PC-3 (cell line): ENCODE results near the gene ZDHHC13.

Source experiments
- EZH2phosphoT487 ChIP-seq: fragments of 300-600 bp; sonication (generic); IDR thresholded peaks from 2 replicates; pipeline ENCODE4 v1.6.1; 2018; ENCODE audit warnings: mild to moderate bottlenecking, antibody characterized with exemption, low read length, borderline replicate concordance
- TF ChIP-seq, protein P1 (sequence below): fragments of 300-600 bp; sonication (generic); conservative IDR thresholded peaks from 2 replicates; pipeline ENCODE4 v1.5.1; 2017; ENCODE audit warnings: antibody characterized with exemption, low read depth, mild to moderate bottlenecking, low read length

DNA sequence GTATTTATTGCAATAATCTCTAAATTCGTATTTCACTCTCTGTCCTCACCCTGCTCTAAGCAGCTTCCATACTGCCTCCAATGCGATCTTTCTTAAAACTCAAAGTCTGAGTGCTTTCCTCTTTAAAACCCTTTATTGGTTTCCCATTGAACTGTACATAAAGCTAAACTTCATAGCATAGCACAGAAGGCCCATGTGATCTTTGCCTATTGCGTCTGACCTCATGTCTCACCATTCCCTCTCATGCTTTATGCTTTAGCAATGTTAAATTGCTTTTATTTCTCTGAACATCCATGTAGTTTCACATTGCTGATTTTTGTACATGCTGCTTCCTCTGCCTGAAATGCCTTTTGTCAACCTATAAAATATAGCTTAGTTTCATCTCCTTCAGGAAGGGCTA, 28.4 kb downstream of the ZDHHC13 start:
- TF ChIP-seq, protein P1, sequence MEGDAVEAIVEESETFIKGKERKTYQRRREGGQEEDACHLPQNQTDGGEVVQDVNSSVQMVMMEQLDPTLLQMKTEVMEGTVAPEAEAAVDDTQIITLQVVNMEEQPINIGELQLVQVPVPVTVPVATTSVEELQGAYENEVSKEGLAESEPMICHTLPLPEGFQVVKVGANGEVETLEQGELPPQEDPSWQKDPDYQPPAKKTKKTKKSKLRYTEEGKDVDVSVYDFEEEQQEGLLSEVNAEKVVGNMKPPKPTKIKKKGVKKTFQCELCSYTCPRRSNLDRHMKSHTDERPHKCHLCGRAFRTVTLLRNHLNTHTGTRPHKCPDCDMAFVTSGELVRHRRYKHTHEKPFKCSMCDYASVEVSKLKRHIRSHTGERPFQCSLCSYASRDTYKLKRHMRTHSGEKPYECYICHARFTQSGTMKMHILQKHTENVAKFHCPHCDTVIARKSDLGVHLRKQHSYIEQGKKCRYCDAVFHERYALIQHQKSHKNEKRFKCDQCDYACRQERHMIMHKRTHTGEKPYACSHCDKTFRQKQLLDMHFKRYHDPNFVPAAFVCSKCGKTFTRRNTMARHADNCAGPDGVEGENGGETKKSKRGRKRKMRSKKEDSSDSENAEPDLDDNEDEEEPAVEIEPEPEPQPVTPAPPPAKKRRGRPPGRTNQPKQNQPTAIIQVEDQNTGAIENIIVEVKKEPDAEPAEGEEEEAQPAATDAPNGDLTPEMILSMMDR, result no peak
- no peak for TF ChIP-seq EZH2phosphoT487
